Kidney (tissue), 14 donors: ENCODE measurements around the gene IGFBP6. TPM values are rescaled to one million over a fixed set of nuclear protein-coding genes. Genes with fewer than 3 reads are reported as not detected.

Experiments
- DNase-seq, 5 donors: peaks; one replicate each; pipeline ENCODE4 v3.0.0-alpha.2; 2013 to 2020
- FAIRE-seq: peaks from 2 replicates; lab custom pipeline; 2012; peaks lifted over from hg19 to GRCh38; lab: Jason Lieb, UNC
- H3K27ac ChIP-seq, 2 donors: one replicate each; pipeline ENCODE4 v1.7.0; 2013; ENCODE audit warnings: low read depth in 2 of 2, low read length in 2 of 2, inconsistent platforms in 1 of 2
- H3K27me3 ChIP-seq: one replicate; pipeline ENCODE4 v1.7.1; 2013; ENCODE audit warnings: low read length, inconsistent platforms; ENCODE audit not compliant: control insufficient read depth, insufficient read depth
- H3K36me3 ChIP-seq, 3 donors: one replicate each; pipeline versions ENCODE4 v1.7.0 to v1.7.1; 2013; ENCODE audit warnings: low read length in 3 of 3, control low read depth in 1 of 3, inconsistent platforms in 1 of 3; ENCODE audit not compliant: insufficient read depth in 3 of 3, control insufficient read depth in 2 of 3
- H3K4me1 ChIP-seq, 3 donors: one replicate each; pipeline versions ENCODE4 v1.7.0 to v1.7.1; 2013; ENCODE audit warnings: low read length in 3 of 3, inconsistent platforms in 1 of 3, low read depth in 1 of 3; ENCODE audit not compliant: control insufficient read depth in 2 of 3, insufficient read depth in 2 of 3
- H3K4me3 ChIP-seq, 3 donors: one replicate each; pipeline versions ENCODE4 v1.7.0 to v1.8.1; 2013; ENCODE audit warnings: low read length in 3 of 3, control low read depth in 1 of 3, inconsistent platforms in 1 of 3
- H3K9ac ChIP-seq, 3 donors: one replicate each; pipeline versions ENCODE4 v1.7.0 to v1.7.1; 2013; ENCODE audit warnings: low read length in 3 of 3, control low read depth in 1 of 3, inconsistent platforms in 1 of 3
- H3K9me3 ChIP-seq, 3 donors: one replicate each; pipeline versions ENCODE4 v1.7.0 to v1.7.1; 2013; ENCODE audit warnings: low read length in 3 of 3, control low read depth in 1 of 3, inconsistent platforms in 1 of 3; ENCODE audit not compliant: control insufficient read depth in 2 of 3, insufficient read depth in 1 of 3
- intact Hi-C: fragments of 100-400 bp; cut with DNase I; formaldehyde crosslinking; loops from one replicate; pipeline ENCODE4 v1.11.1; 2022
- polyA plus RNA-seq: library from polyadenylated mRNA; stranded (reverse); fragments of 350-450 nt; fragmentation: Illumina TruSeq; extraction: RNeasy Lipid Tissue Mini Kit (QIAGEN cat#74804); gene quantifications from one replicate; pipeline ENCODE4 v1.2.3, GENCODE V29; 2014; ENCODE audit warnings: low read depth, low replicate concordance; ENCODE audit not compliant: insufficient read depth
- total RNA-seq: library from RNA; stranded (reverse); fragmentation: NEBNext Ultra II Directional; extraction: Animal tissue kit (Norgen Biotek cat#: 25700); gene quantifications from one replicate; pipeline ENCODE4 v1.2.1, GENCODE V29; 2021
- TF ChIP-seq, protein P1 (sequence below): IDR thresholded peaks from 3 replicates; pipeline ENCODE4 v1.5.1; 2012; ENCODE audit warnings: mild to moderate bottlenecking, moderate library complexity, borderline replicate concordance; ENCODE audit not compliant: insufficient read depth; ENCODE audit errors: extremely low read depth
- donor health status: control.
- donor health status: control.
- donor health status: control.
- donor health status: control.
- donor health status: control.
- donor health status: DM: yes; HTN: yes; CAD: no.
- donor health status: Normal renal cell carcinoma (clear cell type).

IGFBP6 gene
- total and polyA plus RNA-seq, 2 donors from 2014 or later: 57.3 to 203 TPM

DNA sequence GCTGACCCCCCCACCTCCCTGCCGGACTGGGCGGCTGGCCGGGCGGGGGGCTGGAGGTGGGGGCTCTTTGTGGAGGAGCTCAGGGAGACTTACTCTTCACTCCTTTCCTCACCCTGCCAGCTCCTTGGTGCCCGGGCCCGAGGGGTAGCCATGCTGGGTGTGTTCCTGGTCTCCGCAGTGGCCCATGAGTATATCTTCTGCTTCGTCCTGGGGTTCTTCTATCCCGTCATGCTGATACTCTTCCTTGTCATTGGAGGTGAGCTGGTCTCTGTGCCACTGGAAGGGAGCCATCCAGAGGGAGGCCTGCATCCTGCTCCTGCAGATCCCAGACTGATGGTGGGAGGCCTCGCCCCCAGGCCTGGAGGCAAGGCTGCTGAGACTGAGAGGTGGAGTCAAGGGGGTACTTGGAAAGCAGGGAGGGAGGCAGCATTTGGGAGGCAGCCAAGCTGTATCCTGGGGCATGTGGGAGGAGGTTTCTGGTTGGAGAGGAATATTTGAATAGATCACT is 25.5 kb downstream of the IGFBP6 start:
- FAIRE-seq (no peak), DNase-seq (no peak)
- H3K36me3 ChIP-seq: no peaks in the 10 kb centered on the region
- no peak overlapping the region for H3K4me3 ChIP-seq
- H3K4me1 ChIP-seq: no peaks in the 10 kb centered on the region
- no peaks in the 10 kb centered on the region for H3K9me3 ChIP-seq
- intact Hi-C loops: no loop called here
- H3K9ac ChIP-seq: no peak overlapping the region
- TF ChIP-seq, protein P1, sequence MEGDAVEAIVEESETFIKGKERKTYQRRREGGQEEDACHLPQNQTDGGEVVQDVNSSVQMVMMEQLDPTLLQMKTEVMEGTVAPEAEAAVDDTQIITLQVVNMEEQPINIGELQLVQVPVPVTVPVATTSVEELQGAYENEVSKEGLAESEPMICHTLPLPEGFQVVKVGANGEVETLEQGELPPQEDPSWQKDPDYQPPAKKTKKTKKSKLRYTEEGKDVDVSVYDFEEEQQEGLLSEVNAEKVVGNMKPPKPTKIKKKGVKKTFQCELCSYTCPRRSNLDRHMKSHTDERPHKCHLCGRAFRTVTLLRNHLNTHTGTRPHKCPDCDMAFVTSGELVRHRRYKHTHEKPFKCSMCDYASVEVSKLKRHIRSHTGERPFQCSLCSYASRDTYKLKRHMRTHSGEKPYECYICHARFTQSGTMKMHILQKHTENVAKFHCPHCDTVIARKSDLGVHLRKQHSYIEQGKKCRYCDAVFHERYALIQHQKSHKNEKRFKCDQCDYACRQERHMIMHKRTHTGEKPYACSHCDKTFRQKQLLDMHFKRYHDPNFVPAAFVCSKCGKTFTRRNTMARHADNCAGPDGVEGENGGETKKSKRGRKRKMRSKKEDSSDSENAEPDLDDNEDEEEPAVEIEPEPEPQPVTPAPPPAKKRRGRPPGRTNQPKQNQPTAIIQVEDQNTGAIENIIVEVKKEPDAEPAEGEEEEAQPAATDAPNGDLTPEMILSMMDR: no peak
- H3K27ac ChIP-seq: no peak overlapping the region
- H3K27me3 ChIP-seq: no peaks in the 10 kb centered on the region

DNA sequence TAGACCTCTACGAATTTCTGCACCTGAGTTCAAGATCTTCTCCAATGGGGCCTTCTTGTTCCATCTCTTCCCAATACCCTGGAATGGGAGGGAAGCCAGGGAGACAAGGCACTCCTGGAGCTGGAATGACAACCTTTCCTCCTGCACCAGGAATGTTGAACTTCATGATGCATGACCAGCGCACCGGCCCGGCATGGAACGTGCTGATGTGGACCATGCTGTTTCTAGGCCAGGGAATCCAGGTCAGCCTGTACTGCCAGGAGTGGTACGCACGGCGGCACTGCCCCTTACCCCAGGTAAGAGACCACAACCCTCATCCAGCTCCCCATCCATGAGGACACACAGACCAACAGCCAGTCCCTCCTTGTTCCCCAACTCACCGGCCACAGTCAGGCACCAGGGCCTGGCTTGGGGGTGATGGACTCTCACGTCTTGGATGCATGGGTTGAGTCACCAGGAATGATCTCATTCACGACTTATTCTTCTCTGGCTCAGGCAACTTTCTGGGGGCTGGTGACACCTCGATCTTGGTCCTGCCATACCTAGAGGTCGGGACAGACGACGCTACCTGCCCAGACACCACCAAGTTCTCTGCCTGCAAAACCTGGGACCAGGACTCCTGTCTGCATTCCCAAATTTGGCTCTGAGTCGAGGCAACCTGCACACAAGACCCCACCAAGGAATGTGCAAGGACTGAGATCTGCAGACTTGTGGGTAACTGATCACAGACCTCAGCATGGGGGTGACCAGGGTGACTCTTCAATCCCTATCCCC is 26.3 kb downstream of the IGFBP6 start:
- Histone ChIP-seq H3K36me3 (no peaks in the 10 kb centered on the region), H3K27me3 (no peaks in the 10 kb centered on the region), H3K9ac (no peak overlapping the region), H3K4me1 (no peaks in the 10 kb centered on the region), H3K27ac (no peak overlapping the region), H3K9me3 (no peaks in the 10 kb centered on the region), H3K4me3 (no peak overlapping the region)
- DNase-seq (no peak), FAIRE-seq (no peak)
- TF ChIP-seq, protein P1: no peak
- intact Hi-C loops: no loop called here

DNA sequence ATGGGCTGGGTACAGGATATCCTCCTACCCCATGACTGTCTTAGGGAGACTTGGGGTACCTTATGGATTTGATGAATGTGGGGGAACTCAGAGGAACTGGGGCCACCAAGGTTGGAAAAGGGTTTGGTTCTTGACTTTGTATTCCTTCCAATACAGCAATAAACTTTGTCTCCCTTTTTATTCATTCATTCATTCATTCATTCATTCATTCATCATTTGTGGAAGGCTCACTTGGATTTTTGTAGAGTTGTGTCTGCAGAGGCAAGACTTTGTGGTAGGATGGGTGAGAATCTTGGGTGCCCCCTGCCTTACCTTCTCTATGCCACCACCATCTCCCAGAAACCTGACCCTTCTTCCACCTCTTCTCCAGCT is 26.9 kb downstream of the IGFBP6 start:
- H3K4me3 ChIP-seq: no peak overlapping the region
- no peak overlapping the region for H3K27ac ChIP-seq
- no peak overlapping the region for H3K9ac ChIP-seq
- no peaks in the 10 kb centered on the region for H3K4me1 ChIP-seq
- H3K27me3 ChIP-seq: no peaks in the 10 kb centered on the region
- intact Hi-C loops: no loop called here
- TF ChIP-seq, protein P1: no peak
- no peaks in the 10 kb centered on the region for H3K36me3 ChIP-seq
- FAIRE-seq (no peak), DNase-seq (no peak)
- H3K9me3 ChIP-seq: no peaks in the 10 kb centered on the region

DNA sequence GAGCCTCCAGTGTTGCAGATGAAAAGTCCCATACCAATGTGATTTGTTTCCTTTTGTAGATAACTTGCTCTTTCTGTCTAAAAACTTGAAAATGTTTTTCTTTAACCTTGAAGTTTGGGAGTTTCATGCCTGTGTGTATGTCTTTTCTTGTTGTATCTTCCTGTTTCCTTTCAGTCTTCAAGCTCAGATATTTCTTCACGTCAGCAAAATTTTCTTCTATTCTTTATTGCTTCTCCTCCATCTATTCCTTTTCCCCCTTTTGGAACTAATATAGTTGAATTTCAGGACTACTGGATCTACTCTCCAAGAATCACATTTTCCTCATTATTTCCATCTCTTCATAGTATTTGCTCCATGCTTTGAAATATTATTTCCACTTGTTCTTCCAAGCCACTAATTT is 29.7 kb downstream of the IGFBP6 start:
- no peak for DNase-seq
- H3K27ac ChIP-seq: no peak overlapping the region
- H3K9ac ChIP-seq: no peak overlapping the region
- intact Hi-C loops: no loop called here
- no peak for FAIRE-seq
- no peaks in the 10 kb centered on the region for H3K36me3 ChIP-seq
- H3K4me3 ChIP-seq: no peak overlapping the region
- TF ChIP-seq, protein P1: no peak
- H3K9me3 ChIP-seq: no peaks in the 10 kb centered on the region
- no peaks in the 10 kb centered on the region for H3K4me1 ChIP-seq
- no peaks in the 10 kb centered on the region for H3K27me3 ChIP-seq
